Measurements from ENCODE around the gene NRIP1. TPM values are rescaled to one million over a fixed set of nuclear protein-coding genes. Genes with fewer than 3 reads are reported as not detected.

NRIP1 gene
- total RNA-seq, 2 donors from 2014 or later = 49.5 to 89.3 TPM

DNA sequence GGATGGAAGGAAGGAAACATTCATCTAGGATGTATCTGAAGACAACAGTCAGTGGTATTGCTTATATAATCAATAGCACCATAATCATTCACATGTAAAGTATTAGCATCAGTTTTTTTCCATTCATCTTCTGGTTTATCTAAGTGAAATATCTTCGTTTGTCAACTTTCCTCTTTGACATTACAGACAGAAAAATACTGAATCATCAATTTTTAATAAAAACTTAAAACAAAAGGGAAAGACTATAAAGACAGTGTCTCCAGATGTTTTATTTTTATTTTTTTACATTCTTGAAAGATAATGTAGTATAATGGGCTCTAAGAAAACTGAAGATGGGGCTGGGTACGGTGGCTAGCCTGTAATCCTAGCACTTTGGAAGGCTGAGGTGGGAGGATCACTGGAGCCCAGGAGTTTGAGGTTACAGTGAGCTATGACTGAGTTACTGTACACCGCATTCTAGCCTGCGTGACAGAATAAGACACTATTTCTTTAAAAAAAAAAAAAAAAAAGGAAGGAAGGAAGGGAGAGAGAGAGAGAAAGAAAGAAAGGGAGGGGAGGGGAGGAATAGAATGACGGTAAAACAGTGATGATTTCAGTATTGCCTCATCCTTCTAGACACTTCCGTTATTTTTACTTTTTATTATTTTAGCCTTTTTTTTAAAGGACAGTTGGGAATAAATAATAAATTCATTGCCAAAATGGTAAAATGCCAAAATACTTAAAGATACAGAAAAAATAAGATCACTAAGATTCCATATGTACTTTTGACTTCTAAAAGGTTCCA is 89.5 kb downstream of the NRIP1 start:
- no peak for DNase-seq
- TF ChIP-seq, protein P1, sequence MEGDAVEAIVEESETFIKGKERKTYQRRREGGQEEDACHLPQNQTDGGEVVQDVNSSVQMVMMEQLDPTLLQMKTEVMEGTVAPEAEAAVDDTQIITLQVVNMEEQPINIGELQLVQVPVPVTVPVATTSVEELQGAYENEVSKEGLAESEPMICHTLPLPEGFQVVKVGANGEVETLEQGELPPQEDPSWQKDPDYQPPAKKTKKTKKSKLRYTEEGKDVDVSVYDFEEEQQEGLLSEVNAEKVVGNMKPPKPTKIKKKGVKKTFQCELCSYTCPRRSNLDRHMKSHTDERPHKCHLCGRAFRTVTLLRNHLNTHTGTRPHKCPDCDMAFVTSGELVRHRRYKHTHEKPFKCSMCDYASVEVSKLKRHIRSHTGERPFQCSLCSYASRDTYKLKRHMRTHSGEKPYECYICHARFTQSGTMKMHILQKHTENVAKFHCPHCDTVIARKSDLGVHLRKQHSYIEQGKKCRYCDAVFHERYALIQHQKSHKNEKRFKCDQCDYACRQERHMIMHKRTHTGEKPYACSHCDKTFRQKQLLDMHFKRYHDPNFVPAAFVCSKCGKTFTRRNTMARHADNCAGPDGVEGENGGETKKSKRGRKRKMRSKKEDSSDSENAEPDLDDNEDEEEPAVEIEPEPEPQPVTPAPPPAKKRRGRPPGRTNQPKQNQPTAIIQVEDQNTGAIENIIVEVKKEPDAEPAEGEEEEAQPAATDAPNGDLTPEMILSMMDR (IDR thresholded peaks at IDR 0.05) = no peak
- H3K27me3 ChIP-seq = no peaks in the 10 kb centered on the region
- no peaks in the 10 kb centered on the region for H3K36me3 ChIP-seq
- intact Hi-C loops (cut with DNase I) = no loop called here
- no peak overlapping the region for H3K27ac ChIP-seq
- no peaks in the 10 kb centered on the region for H3K4me1 ChIP-seq
- H3K4me3 ChIP-seq = no peak overlapping the region
- no peaks in the 10 kb centered on the region for H3K9me3 ChIP-seq
- no peak overlapping the region for H3K9ac ChIP-seq (ENCODE audit: low read depth in 2 of 2, low read length in 2 of 2)

DNA sequence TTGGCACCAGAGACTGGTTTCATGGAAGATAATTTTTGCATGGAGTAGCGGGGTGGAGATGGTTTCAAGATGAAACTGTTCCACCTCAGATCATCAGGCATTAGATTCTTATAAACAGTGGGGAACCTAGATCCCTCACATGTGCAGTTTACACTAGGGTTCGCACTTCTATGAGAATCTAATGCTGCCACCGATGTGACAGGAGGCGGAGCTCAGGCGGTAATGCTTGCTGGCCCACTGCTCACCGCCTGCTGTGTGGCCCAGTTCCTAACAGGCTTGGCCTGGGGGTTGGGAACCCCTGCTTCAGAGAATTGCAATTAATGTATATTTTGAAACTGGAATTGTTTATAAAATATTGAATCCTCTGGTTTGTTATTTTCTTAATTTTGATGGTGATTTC is 92.1 kb downstream of the NRIP1 start:
- no peak for DNase-seq
- no peak overlapping the region for H3K27ac ChIP-seq
- no peaks in the 10 kb centered on the region for H3K36me3 ChIP-seq
- no peak overlapping the region for H3K4me3 ChIP-seq
- no peaks in the 10 kb centered on the region for H3K9me3 ChIP-seq
- intact Hi-C loops (cut with DNase I) = no loop called here
- TF ChIP-seq, protein P1 (IDR thresholded peaks at IDR 0.05) = no peak
- no peaks in the 10 kb centered on the region for H3K27me3 ChIP-seq
- H3K9ac ChIP-seq (ENCODE audit: low read depth in 2 of 2, low read length in 2 of 2) = no peak overlapping the region
- no peaks in the 10 kb centered on the region for H3K4me1 ChIP-seq

DNA sequence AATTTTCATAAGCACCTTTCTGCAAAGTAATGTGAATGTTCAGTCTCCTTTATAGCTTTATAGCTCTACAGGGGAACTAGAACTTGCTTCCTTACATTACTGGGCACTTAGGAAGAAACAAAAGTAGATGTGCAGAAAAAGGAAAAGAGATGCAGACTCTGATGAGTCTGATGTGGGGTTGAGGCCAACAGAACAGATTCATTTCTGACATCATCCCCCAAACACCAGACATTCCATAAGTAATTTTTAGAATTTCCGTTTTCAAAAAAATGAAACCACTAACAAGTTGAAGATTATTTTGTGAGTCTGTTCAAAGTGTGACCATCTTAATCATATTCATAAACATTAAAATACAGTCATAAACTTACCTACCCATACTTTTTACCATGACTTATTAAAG is 96.0 kb downstream of the NRIP1 start:
- H3K9ac ChIP-seq (ENCODE audit: low read depth in 2 of 2, low read length in 2 of 2) = no peak overlapping the region
- H3K4me1 ChIP-seq = no peaks in the 10 kb centered on the region
- intact Hi-C loops (cut with DNase I) = no loop called here
- no peak overlapping the region for H3K4me3 ChIP-seq
- no peak for DNase-seq
- TF ChIP-seq, protein P1 (IDR thresholded peaks at IDR 0.05) = no peak
- H3K36me3 ChIP-seq = peaks cover 5% of the 10 kb centered on the region
- no peaks in the 10 kb centered on the region for H3K27me3 ChIP-seq
- no peaks in the 10 kb centered on the region for H3K9me3 ChIP-seq
- no peak overlapping the region for H3K27ac ChIP-seq

DNA sequence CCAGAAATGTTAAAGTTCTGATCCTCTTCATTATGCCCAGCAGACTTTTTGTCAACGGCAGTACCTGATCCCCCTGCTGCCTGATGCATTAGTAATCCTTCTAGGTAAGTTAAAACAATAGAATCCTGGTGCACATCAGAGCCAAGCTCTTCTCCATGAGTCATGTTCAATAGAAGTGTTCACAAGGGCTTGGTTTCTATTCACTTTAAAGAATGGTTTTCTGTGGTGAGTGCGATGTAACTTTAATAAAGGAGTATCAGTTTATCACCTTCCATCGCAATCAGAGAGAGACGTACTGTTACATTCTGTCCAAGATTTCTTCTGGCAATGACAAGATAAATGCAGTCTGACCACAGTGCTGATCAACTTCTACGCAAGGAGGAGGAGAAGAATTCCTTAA is 96.8 kb downstream of the NRIP1 start:
- Histone ChIP-seq H3K27ac (no peak overlapping the region), H3K4me1 (no peaks in the 10 kb centered on the region), H3K36me3 (peaks cover 5% of the 10 kb centered on the region), H3K9ac (ENCODE audit: low read depth in 2 of 2, low read length in 2 of 2) (no peak overlapping the region), H3K9me3 (no peaks in the 10 kb centered on the region), H3K27me3 (no peaks in the 10 kb centered on the region), H3K4me3 (no peak overlapping the region)
- DNase-seq = no peak
- TF ChIP-seq, protein P1 (IDR thresholded peaks at IDR 0.05) = no peak
- intact Hi-C loops (cut with DNase I) = no loop called here

DNA sequence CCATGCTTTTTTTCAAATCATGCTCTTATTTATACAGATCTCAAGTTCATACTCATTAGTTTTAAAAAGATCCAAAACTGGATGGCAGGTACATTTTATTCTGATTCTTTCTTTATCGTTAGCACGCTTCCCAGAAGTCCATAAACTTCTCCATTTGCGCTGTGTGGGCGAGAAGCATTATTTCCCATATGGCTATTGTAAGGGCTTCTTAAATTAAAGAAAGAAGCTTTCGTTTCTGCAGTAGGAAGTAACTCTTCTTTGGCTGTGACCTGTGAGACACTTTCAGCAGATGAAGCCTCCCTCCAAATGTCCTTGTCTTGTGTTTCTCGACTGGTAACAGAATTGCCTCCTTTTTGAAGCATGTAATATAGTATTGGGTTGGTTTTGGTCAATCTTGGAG is 100.2 kb downstream of the NRIP1 start:
- Histone ChIP-seq H3K9ac (ENCODE audit: low read depth in 2 of 2, low read length in 2 of 2) (no peak overlapping the region), H3K36me3 (peaks cover 5% of the 10 kb centered on the region), H3K27me3 (no peaks in the 10 kb centered on the region), H3K9me3 (no peaks in the 10 kb centered on the region), H3K4me1 (no peaks in the 10 kb centered on the region), H3K27ac (no peak overlapping the region), H3K4me3 (no peak overlapping the region)
- no peak for DNase-seq
- TF ChIP-seq, protein P1 (IDR thresholded peaks at IDR 0.05) = no peak
- intact Hi-C loops (cut with DNase I) = no loop called here

Data from colonic mucosa (tissue), 4 donors.